HG02973 (cell line): ENCODE results near the gene NTN3.

ENCODE experiments used
- ATAC-seq: cut with Tn5 transposase; IDR thresholded peaks from one replicate; pipeline ENCODE4 v1.9.1; 2021; ENCODE audit warnings: moderate library complexity; ENCODE audit not compliant: unreplicated experiment

Gene NTN3

DNA sequence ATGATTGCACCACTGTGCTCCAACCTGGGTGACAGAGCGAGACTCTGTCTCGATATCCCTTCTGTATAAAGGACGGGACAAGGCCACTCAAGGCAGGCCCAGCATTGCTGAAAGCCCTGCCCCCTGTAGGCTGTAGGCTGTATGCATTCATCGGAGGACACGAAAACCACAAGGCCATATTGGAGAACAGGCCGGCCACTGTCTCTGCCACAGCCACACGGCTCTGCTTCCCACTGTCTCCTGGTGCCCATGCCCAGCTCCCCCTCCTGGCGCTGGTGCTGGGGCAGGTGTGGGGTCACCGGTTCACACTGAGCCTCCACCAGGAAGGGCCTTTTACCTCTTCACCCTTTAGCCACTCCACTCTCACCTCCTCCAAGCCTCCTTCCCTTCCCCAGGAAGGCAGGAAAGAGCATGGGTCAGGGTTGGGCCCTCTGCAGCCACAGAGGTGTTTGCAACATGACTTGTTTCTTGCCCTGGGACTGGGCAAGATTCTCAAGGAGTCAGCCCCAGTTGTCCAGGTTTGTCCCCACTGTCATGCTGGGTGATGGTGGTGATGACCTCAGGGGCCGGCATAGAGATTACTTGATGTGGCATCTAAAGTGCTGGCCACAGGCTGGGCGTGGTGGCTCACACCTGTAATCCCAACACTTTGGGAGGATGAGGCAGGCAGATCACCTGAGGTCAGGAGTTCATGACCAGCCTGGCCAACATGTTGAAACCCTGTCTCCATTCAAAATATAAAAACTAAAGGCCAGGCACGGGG is 5.3 kb upstream of the NTN3 start:
- ATAC-seq = no peak

DNA sequence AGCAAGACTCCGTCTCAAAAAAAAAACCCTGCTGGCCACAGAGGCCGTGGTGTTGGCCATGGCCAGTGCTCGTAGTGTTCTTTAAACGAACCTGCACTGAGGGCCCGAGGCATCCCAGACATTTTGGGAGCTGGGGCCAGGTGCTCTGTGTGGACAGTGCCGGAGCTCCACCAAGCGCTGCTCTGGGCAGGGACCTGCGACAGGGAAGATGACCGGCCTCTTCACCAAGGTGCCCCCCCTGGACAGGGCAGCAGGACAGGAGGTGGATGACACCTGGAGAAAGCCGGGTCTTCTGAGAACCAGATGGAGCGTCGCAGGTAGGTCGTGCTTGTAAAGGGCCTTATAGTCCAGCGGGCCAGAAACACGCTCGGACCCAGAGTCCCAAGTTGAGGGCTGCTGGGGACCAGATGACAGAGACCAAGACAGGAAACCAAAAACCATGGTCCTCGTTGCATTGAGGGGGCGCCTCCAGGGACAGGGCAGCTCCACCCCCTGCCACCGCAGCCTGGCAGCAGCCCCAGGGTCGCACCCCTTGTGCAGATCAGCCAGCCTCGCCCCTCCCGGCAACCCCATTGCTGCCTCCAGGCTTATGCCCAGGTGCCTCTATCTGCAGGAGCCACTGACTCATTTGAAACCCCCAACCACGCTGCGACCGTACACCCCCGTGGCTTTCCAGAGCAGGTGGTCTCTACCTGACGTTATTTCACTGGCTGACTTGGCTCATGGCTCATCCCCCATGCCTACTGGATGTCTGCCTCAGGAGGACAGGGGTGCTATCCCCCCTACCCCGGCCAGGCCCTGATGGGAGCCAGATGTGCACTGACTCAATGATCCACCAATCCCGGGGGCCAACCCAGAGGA is 4.2 kb upstream of the NTN3 start:
- ATAC-seq = no peak

DNA sequence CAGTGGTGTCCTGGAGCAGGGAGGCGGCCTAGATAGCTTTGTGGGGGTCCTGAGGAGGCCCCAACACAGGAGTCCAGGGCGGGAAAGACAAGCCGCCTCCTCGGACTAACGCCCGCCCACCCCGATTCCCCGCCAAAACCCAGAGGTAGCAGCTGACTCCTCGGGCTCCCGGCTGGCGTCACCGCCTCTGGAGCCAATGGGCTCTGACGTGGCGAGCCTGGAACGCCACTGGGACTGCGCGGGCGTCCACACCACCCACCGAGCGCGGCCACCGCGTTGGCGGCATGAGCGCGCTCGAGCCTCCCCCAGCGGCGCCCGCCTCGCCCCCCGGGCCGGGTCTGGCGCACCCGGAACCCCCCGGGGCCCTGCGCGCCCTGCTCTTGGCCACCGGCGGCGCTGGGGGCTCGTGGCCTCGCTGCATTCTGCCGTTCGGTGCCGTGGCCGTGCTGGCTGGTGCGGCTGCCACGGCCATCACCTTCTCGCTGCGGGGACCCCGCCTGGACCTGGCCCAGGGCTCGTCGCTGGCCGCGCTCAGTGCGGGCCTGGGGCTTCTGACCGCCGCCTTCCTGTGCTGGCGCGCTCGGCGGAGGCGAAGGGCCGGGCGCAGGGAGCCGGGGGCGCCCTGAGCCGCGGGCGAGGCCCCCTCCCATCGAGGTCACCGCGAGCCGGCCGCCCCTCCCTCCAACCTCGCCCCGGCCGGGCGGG is 3.4 kb upstream of the NTN3 start:
- no peak for ATAC-seq

DNA sequence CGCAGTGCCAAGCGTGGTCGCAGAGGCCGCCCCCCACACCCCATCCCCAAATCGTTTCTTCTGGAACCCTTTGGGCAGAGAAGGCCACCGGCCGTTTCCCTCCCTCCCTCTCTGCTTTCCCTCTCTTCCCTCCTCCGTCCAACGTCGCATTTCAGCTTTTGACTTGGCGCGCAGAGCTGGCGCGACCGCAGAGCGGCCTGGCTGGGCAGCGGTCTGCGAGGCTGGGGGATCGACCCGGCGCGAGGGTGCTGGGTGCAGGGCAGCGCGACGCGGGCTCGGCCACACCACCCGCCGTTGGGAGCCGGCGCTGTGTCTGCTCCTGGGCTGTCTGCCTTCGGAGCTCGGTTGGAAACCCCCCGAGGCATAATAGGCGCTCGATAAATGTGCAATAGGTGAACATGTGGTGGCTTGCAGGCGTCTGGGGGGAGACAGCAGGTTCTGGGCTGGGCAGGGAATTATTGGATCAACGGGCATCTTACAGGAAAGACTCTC is 2.8 kb upstream of the NTN3 start:
- ATAC-seq = no peak

DNA sequence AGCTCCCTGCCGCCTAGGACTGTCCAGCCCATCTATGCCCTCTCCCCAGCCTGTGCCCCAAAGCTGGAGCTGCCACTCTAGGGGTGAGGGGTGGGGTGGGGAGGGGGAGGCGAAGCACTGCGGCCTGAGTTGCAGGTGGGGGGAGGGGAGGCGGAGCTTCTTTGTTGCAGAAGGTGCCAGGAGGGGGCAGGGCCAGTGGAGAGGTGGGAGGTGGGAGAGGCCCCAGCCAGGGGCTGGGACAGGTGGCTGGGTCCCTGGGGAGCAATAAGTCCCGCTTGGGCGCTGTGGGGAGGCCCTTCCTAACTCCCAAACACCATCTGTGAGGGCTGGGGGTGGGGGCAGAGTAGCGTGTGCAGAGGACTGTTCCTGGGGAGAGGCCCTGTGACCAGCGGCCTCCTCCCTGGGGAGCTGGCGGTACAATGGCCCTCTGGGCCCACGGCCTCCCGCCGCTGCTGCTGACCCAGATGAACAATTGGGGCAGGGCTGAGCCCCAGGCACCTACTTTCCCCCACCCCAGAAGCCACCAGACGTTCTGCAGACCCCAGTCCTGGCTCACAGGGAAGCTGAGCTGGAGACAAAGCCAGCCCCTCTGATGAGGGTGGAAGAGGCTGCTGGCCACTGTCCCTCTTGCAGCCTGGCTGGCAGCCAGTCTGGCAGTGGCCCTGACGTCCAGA is 2.2 kb upstream of the NTN3 start:
- ATAC-seq = no peak

DNA sequence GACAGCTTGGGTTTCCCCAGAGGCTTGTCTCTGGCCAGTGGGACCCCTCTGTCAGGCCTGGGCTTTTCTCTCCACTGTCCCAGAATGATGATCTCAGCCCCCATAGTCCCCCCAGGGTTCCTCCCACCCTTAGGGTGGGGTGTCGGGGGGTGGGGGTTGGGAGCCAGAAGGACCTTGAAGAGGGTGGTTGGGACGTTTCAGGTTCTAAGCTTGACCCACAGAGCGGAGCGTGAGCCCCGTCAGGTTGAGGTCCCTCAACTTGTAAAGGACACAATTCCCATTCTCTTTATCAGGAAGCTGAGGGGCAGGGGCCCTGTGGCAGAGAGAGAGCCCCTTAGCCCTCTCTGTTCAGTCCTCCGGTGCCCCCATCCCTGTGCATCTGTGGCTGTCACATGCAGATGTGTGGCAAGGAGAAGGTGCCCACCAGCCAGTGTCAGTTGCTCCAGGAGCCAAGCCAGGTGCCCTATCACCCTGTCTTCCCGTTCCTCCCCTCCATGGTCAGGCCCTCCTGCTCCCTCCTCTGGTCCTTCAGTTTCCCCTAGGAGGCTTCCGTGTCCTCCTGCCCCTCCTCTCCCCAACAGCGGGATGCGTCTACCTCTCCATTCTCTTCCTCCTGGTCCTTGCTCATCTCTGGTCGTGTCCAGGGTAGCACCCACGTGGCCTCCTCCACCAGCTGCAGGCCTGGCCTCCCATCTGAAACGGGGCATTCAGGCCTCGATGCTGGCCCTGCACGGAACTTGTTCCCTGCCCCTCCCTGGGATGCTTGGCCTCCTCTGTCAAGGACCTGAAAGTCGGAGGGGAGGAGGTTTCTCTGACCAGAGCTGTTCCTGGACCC is 1.5 kb upstream of the NTN3 start:
- ATAC-seq = no peak

DNA sequence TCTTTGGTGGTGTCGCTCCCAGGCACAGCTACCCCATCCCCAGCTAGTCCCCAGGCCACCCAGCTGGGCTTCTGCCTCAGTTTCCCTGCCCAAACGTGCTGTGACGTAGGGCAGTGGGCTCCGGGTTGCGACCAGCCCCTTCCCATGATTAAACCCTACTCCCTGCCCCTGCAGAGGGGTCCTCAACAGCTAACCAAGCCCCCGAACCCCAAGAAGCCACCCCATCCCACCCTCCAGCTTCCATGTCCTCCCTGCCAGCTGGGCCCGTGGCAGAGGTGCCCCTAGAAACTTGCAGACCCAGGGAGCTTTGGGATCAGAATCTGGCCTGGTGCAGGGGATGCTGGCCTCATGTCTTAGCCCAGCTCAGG is 879 bp upstream of the NTN3 start:
- no peak for ATAC-seq

DNA sequence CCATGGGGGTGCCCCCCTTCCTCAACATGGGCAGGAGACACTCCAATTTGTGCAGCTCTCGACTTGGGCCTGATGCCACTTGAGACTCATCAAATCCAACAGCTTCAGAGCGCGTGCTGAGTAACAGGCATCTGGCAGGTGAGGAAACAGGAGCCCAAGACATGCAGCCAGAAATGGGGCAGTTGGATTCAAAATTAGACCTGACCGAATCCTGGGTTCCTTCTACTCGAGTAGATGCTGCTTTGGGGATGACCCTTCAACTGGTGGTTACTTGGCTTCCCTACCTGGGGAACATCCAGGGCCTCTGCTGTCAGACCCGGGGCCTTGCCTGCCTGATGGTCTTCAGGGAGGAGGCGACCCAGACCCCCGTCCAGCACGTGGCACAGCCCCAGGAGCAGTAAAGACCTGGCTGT is 488 bp upstream of the NTN3 start:
- ATAC-seq = no peak

DNA sequence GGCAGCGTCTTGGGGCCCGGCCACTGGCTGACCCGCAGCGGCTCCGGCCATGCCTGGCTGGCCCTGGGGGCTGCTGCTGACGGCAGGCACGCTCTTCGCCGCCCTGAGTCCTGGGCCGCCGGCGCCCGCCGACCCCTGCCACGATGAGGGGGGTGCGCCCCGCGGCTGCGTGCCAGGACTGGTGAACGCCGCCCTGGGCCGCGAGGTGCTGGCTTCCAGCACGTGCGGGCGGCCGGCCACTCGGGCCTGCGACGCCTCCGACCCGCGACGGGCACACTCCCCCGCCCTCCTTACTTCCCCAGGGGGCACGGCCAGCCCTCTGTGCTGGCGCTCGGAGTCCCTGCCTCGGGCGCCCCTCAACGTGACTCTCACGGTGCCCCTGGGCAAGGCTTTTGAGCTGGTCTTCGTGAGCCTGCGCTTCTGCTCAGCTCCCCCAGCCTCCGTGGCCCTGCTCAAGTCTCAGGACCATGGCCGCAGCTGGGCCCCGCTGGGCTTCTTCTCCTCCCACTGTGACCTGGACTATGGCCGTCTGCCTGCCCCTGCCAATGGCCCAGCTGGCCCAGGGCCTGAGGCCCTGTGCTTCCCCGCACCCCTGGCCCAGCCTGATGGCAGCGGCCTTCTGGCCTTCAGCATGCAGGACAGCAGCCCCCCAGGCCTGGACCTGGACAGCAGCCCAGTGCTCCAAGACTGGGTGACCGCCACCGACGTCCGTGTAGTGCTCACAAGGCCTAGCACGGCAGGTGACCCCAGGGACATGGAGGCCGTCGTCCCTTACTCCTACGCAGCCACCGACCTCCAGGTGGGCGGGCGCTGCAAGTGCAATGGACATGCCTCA is 773 bp downstream of the NTN3 start:
- ATAC-seq = no peak

DNA sequence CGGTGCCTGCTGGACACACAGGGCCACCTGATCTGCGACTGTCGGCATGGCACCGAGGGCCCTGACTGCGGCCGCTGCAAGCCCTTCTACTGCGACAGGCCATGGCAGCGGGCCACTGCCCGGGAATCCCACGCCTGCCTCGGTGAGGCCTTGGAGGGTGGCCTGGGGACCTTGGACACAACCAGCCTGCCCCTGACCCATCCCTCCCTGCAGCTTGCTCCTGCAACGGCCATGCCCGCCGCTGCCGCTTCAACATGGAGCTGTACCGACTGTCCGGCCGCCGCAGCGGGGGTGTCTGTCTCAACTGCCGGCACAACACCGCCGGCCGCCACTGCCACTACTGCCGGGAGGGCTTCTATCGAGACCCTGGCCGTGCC is 1.4 kb downstream of the NTN3 start:
- ATAC-seq = no peak

DNA sequence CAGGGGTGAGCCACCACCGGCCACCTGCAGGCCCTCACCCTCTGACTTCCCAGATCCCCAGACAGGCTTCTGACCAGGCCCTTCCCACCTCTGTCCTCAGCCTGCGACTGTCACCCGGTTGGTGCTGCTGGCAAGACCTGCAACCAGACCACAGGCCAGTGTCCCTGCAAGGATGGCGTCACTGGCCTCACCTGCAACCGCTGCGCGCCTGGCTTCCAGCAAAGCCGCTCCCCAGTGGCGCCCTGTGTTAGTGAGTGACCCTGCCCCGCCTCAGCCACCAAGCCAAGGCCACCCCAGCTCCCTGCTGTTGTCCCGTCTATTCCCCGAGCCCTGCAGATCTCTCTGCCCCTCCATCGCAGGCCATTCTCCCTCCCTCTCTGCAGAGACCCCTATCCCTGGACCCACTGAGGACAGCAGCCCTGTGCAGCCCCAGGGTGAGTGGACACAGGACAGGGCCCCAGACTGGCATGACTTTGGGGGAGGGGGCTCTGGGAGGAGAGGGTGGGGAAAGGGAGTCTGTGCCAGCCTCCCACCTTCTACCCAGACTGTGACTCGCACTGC is 1.9 kb downstream of the NTN3 start:
- no peak for ATAC-seq

DNA sequence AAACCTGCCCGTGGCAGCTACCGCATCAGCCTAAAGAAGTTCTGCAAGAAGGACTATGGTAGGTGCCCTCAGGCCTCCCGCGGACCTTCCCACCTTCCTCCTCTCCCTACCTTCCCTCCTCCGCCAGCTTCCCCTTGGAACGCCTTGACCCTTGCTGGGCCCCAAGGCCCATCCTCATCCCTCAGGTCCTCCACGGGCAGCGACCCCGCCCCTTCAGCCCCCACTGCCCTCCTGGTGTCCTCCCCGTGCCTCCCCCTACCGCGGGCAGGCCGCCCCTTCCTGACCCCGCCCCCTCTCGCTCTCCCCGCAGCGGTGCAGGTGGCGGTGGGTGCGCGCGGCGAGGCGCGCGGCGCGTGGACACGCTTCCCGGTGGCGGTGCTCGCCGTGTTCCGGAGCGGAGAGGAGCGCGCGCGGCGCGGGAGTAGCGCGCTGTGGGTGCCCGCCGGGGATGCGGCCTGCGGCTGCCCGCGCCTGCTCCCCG is 2.4 kb downstream of the NTN3 start:
- ATAC-seq = no peak

DNA sequence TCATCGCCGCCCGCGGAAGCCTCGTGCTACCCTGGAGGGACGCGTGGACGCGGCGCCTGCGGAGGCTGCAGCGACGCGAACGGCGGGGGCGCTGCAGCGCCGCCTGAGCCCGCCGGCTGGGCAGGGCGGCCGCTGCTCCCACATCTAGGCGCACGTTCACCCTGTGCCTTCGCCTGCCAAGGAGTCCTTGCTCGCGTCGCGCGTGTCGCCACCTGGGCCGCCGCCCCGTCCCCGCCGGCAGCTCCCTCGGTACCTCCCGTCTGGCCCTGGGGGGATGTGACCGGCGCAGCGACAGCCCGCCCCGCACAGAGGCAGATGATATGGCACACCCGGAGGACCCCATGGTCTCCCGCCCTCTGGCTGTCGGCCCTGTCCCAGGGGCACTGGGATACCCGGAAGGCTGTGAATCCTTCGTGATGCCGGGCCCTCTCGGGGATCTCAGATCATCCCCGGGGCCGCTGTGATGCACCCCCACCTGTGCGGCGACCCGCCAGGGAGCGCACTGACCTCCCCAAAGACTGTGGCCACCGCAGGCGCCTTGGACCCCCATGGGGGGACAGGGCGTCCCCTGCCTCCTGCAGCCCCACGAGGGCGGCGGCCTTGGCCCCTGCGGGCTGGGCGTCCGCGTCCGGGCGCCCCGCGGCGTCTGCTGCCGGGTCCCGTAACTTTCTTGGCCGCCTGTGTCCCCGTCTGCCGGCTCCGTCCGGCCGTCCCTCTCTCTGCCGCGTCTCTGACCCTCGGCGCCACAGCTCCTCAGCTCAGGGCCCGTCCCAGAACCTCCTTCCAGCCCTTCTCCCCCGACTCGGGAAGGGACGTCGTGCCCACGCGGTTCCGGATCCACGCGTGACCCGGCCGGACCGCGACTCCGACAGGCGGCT is 3.1 kb downstream of the NTN3 start:
- peak; percentile 24 for ATAC-seq

DNA sequence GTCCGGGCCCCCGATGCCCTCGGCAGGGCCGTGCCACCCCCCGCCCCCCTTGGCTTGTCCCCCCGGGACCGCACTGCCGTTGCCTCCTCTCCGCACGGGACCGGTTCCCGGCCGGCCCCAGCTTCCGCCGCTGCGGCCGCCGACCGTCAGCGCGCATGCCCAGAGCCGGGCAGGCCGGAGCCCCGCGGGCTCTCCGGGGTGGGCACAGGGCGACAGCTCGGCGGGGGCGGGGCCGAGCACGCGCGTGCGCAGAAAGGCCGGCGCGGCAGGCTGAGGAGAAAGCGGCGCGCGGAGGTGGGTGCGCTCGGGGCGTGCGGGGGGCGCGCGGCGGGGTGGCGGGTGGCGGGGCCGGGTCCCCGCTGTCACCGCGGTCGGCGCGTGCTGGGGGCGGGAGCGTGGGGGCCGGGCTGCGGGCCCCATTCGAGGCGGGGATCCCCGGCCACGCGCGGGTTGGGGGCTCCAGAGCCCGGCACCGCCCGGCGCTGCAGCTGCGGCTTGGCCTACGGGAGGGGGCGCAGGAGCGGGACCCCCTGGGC is 3.8 kb downstream of the NTN3 start, which contains the start of gene TBC1D24:
Gene TBC1D24, plus strand, starts transcription at position 251 of the 536 bp plus-strand sequence. CDS start 21,022 bp downstream, outside the sequence.
- peak; percentile 41 for ATAC-seq

DNA sequence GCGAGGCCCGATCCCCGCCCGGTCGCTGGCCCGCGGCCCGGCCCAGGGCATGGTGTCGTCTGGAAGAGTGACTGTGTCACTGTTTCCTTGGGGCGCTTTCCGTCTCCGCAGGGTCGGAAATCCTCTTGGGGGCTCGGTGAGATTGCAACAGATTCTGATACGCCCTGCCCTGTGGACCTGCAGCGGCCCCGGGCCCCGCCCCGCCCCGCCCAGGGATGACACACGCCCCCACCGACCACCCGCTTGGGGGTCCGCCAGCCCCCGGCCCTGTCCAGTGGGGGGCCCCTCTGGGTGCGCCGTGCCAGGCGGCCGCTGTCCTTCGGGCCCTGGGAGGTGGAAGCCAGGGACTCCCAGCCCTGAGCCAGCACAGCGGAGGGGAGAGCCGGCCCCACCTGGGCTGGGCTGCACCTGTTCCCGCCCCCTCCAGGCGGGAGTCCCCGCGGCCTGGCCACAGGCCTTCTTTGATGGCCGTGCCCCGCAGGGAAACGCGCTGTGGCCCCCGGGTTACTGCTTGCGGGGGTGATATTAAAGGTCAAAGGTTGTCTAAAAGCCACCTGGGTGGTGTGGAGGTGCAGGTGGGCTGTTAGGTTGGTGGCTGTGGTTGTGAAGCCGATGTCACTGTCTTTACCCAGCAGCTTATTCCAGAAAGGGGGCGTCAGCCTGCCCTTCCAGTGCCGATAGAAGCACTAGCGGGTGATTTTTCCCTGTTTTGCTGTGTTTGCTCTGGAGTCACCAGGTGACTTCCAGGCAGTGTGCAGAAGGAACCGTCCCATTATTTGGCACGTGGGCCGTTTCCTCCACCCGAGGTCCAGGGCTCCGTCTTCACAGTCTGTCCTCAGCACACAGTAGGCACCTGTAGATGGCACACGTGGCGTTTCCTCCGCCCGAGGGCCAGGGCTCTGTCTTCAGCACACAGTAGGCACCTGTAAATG is 4.6 kb downstream of the NTN3 start:
- no peak for ATAC-seq

DNA sequence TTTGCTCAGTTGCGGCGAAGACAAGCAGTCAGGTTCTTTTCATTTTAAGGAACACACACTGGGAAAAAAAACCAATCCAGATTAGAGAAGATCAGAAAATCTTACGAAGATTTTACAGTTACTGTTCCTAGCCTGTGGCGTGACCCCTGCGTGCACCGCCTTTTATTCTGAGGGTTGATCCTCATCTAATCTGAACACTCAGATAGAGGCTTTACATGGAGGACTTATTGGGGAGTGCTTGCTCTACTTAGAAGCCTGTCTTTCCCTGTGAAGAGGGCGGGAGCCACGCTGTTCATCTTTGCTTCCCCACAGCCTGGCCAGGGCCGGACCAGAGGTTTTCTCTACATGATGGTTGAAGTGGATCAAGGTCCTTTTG is 5.2 kb downstream of the NTN3 start:
- no peak for ATAC-seq
